CD1c-positive myeloid dendritic cell (primary cell): Measurements from ENCODE around the gene SYNE3.

Experiments used
- DNase-seq: peaks from one replicate; pipeline ENCODE4 v3.0.0-alpha.2; 2016; ENCODE audit errors: extremely low spot score

SYNE3 gene

DNA sequence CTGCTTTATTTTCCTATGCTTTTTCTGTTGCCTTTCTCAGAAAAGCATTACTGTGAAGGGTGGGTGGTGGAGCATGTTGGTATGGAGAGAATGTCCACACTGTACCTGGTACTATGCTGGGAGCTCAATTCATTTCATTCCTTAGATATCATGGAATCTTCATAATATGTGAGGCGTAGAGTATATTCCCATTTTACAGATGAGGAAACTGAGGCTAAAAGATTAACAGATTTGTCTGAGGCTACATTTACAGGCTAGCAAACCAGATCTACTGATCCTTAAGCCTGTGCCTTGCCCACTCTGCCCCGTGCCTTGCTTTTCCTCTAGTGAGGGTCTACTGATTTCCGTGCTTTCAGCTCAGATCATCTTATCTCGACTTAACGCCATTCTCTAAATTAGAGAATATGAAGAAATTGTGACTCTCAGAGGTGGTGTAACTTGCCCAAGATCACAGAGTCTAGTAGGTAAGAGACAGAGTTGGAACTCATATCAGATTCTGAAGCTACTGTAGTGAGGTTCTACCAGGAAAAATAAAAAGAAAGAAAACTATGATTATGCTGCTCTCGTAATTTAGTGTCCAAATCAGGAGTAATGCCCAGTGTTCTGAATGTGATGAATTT lies 23.9 kb upstream of the SYNE3 start:
- DNase-seq = no peak

GRCh38 chr14:95538801-95539509 lies 22.5 kb upstream of the SYNE3 start:
- DNase-seq = no peak

GRCh38 chr14:95537298-95538089 lies 21.0 kb upstream of the SYNE3 start:
- DNase-seq = no peak

DNA sequence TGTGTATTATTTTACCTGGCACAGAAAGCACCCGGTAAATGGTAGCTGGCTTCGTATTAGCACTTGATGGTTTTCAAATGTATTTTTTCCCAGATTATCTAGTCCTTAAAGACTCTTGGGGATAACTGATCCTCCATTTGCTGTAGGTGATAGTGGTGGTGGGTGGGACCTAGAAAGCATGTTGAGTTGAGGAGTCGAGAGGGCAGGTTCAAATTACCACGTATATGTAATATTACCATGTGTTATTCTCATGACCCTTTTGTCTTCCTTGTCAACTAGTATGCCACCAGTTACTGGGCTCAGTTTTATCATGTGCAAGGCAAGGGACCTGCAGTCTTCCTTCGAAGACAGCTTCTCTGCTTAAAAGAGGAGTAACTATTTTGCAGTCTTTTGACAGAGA lies 20.2 kb upstream of the SYNE3 start:
- no peak for DNase-seq

DNA sequence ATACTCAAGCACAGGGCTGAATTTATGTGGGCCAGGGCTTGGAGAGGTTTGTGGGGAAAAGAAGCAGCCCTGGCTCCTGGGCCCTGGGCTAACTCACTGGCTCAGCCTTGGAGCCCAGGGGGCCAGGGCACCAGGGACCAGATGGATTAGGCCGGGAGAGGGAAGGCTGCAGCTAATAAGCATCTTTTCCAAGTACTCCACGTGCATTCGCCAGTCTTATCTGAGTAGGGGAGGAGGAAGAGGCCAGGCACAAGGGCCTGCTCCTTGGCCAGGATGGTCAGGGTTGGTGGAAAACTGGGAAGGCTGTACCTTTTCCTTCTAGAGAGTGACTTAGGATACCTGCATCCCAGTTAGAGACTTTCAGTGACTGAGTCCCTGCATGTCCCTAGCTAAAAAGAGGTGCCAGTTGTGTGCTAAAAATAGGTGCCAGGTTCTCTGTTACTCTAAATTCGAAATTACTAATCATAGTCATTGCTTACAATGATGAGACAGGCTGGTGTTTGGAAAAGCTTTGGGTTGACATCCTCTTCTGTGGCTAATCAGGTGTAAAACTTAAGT lies 19.7 kb upstream of the SYNE3 start:
- no peak for DNase-seq

GRCh38 chr14:95535226-95536021 lies 19.0 kb upstream of the SYNE3 start:
- DNase-seq = no peak

DNA sequence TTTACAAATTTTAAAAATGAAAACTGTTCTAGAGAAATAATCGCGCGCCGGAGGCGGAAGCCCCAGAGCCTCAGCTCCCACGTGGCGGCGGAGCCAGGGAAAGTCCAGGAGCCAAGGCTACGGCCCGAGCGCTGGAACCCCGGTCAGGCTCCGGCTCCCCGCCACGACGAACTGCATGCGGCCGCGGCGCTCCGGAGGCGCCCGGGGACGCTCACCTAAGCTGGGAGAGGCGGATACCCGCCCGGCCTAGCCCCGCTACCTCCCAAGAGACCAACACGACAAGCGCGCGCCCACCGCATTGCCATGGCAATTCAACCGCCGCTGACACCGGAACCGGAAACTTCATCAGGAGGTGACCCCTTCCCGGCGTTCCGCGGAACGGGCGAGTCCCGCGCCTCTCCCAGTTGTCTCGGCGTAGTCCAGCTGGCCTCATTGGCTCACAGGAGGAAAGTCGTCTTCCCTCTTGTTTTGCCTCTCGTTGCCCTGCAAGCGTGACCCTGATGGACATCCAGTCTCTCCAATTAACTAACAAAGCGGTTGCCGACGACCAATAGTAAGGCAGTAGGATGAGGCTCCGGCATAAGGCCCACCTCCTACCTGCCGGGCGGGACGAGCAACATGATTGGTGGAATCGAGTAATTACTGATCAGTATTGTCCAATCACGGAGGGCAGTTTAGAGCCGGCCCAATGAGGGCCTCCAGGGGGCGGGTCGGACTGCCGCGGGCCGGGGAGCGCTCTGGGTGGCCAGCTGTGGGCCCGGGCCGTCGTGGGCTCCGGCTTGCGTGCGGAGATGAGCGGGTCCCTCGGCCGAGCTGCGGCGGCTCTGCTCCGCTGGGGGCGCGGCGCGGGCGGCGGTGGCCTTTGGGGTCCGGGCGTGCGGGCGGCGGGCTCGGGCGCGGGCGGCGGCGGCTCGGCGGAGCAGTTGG lies 18.1 kb upstream of the SYNE3 start, which contains the start of gene GLRX5:
Gene GLRX5 (plus strand): TSS at position 752 of the 927 bp plus-strand sequence. CDS start 40 bp downstream, at position 792.
- peak; percentile 99 for DNase-seq

- peak; percentile 62 for DNase-seq
Measured at GRCh38 chr14:95533822-95534221, 17.4 kb upstream of the SYNE3 start.

DNA sequence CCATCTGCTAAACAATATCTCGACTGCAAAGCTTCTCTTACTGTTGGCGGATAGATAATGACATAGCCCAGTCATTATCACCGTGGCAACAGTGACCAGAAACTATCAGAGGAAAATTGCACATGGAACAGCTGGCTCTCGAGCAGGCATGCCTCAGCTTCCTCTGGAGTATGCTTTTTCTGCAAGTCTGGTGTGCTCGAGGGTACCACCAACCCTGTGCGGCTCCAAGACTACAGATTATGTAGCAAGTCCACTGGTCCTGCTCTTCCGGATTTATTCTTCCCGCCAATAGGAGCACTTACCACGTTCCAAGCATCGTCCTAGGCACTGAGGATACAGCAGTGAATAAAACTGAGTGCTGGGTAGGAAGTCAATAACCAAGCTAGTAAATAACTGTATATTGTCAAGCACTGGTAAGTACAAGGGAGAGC lies 17.0 kb upstream of the SYNE3 start:
- peak; percentile 29 for DNase-seq

DNA sequence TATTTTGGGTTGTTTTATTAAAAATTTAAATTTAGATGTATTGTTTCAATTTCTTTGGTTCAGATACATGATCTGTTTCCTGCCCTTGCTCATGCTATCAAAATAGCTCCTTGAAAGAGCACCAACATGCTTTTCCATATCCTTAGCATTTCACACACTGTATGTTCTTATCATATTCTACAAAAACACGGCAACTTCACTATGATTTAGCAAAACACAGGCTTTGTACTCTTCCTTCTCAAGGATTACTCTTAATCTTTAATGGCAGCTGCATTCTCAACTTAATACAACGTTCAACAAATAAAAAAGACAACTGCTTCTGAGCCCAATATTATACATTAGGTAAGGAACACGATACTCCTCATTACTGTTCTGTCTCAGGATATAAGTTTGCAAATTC lies 15.5 kb upstream of the SYNE3 start:
- no peak for DNase-seq

DNA sequence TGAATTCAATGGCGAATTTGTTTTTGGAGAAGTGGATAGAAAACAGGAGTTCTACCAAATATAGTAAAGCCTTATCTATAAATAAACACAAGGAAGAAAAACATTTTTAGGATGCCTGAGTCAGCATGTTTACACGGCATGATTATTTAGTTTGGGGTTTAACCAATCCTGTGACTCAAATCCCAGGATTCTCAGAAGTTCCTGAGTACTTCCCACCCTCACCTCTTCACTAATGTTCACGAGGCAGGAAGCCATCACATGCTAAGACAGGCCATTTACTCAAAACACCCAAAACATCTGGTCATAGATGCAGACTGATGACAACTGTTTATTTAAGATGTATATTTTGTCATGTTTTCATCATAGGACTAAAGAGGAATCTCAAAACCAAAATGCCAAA lies 15.0 kb upstream of the SYNE3 start:
- DNase-seq = no peak

DNA sequence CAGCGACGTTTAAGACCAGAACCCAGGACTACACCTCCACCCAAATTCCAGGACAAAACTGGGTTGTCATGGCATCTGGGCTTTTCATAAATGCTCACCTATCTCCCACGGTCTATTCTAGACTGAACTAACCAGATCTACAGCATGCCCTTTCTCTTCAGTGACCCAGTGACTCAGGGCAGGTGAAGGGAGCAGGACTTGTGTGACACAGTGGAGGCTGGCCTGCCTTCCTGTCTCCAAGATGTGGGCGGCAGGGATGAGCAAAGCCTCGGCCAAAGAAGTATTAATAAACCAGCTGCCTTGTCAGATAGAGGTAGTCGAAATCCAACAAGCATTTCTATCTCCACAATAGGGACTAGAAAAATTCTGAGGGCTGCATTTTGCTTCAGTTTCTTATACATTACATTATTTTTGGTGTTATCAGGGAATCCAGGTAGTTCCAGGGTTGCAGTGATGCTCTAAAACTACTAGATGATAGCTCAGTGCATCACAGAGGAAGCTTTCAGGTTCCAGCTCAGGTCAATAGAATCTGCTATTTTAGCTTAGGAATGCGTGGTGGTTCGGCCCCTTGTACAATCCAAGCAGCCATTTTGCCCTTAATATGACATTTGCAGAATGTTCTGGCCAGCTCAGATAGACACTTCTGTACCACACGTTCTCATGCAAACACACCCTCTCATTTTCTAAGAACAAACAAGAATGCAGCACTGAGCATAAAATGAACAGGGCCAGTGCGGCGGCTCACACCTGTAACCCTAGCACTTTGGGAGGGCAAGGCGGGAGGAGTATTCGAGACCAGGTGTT lies 14.2 kb upstream of the SYNE3 start:
- no peak for DNase-seq

GRCh38 chr14:95529216-95529615 lies 12.8 kb upstream of the SYNE3 start:
- DNase-seq = no peak

DNA sequence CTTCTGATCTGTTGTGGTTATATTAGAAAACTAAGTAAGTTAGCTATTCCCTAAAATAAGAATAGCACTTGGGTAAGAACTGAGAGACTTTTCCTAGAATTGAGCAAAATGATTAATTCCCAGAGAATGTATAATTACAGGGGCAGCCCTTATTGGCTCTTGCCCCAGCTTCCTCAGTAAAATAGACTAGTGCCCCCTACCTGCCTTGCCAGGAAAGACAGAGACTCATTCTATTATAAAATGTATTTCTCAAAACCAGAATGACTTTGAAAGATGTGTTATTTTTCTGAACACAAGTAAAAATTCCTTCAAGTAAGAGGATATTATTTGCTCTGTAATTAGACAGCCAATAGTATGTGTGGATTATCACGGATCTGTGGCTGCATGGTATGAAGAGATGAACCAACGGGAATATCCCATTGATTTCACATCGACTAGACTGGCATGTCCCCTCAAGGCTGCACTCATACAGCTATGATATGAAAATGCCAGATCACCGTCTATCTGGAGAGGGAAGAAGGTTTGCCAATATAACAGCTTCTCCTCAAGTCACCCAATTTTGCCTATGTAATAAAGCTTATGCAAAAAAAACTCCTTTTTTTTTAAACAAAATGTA lies 11.0 kb upstream of the SYNE3 start:
- DNase-seq = peak; percentile 62

DNA sequence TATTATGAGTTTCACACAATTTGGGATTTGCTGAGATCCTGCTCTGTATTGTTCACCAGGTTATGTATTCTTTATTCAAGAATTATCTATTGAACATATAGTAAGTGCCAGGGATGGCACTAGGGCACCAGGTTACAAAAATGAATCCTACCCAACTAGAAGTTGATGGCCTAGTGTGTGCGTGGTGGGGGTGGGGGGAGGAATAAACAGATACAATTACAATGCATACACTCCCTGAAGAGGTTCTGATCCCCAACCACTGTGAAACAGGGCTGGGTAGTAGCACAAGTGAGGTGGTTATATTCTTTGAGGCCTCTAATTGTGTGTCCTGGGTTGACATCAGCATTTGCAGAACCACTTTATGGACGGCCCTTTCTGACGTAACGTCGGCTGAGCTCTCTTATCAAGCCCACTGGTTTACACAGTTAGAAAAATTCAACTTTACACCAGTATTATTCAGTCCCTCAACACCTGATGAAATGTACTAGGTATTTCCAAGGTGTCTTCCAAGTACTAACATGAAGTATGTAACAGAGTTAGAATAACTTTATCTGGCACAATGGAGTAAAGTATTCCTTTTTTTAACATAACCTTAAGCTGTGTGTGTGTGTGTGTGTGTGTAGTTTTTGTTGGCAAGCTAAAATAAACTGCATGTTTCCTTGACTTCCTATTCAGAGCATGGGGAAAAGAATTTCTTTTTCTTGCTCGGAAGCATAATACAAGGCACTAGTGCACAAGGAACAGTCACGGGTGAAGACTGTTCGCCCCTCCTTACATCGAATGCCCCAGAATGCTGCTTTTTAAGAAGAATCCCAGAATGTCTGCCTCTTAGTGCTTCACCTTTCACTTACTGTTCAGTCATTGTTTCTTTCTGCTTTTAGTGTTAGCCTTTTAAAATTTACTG lies 10.3 kb upstream of the SYNE3 start:
- DNase-seq = no peak

DNA sequence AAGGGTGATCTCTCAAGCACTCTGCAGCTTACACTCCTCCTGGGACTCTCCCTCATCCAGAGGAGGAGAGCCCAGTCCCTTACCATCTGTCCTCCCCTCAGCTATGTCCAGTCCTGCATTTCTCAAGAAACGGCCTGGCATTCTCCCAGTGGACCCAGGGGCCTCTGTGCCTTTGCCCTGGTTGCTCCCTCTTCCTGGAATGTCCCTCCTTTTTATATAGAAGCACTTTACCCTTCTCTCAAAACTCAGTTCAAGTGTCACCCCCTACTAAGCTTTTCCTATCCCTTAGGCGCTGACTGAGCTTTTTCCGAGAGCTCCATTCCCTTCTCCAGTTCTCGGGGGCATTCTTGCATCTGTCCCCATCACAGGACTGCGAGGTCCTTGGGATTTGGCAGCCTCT lies 9.5 kb upstream of the SYNE3 start:
- DNase-seq = no peak

DNA sequence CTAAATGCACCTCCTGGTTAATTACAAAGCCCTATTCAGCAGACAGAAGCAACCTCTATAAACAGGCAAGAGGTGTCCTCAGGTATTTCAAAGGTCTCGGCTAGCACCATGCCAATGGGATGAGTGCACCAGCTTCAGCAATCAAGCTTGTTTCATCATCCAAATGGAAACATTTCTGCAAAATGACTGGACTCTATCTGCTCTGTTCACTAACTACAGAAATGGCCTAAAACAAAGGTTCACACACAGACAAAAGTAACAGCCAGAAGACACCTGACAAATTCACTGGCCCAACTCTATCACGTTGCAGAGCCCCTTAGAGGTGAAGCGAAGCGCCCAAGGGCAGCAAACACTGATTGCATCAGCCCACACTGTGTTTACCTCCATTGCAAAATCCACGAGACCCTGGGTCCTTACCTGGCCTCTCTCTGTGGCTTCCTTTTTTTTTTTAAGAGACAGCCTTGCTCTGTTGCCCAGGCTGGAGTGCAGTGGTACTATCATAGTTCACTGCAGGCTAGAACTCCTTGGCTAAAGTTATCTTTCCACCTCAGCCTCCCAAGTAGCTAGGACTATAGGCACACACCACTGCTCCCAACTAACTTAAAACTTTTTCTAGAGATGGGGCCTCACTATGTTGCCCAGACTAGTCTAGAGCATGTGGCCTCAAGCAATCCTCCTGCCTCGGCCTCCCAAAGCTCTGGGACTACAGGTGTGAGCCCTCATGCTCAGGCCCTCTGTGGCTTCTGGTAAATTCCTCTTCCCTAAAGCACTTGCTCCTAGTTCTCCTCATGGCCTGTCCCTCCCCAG lies 8.5 kb upstream of the SYNE3 start:
- DNase-seq = no peak
